Panc1 (cell line): ENCODE measurements around the gene CHCHD1. TPM values are rescaled to one million over a fixed set of nuclear protein-coding genes. Genes with fewer than 3 reads are reported as not detected.

Experiments
- ATAC-seq: fragments of 200-7000 bp; cut with Tn5 transposase; 2 replicates; pipeline ENCODE4 v1.9.1; 2020; ENCODE audit warnings: mild to moderate bottlenecking, moderate library complexity
- BruUV-seq: library from RNA; stranded (reverse); fragments of 400-500 nt; replicated peaks from 2 replicates; lab custom pipeline; 2021; lab: Mats Ljungman, UMichigan
- CTCF ChIA-PET: fragments of 300-600 bp; sonication (Branson Sonifier 250); formaldehyde crosslinking; loops from one replicate; lab custom pipeline; 2022; ENCODE audit warnings: antibody characterized with exemption; lab: Charles Lee
- POLR2A ChIA-PET: fragments of 300-600 bp; sonication (Branson Sonifier 250); formaldehyde crosslinking; loops from one replicate; lab custom pipeline; 2022; ENCODE audit warnings: antibody characterized with exemption; lab: Charles Lee
- DNase-seq: peaks from one replicate; pipeline ENCODE4 v3.0.0-alpha.2; 2010; ENCODE audit warnings: low read depth, low spot score
- H3K27ac ChIP-seq: 2 replicates; pipeline ENCODE4 v1.5.1; 2011; ENCODE audit warnings: mild to moderate bottlenecking, low read length, inconsistent platforms
- H3K27me3 ChIP-seq: fragments of 200-500 bp; sonication (Bioruptor generic); 2 replicates; pipeline ENCODE4 v1.6.0; 2014; ENCODE audit warnings: low read length, inconsistent platforms; ENCODE audit not compliant: control insufficient read depth, insufficient read depth
- H3K36me3 ChIP-seq: fragments of 200-500 bp; sonication (Bioruptor generic); 2 replicates; pipeline ENCODE4 v1.5.1; 2014; ENCODE audit warnings: inconsistent platforms, mild to moderate bottlenecking, low read length, moderate library complexity; ENCODE audit not compliant: control insufficient read depth, insufficient read depth
- H3K4me1 ChIP-seq: 2 replicates; pipeline ENCODE4 v1.5.1; 2011; ENCODE audit warnings: inconsistent platforms, mild to moderate bottlenecking, low read length, moderate library complexity; ENCODE audit not compliant: control insufficient read depth, insufficient read depth
- H3K4me3 ChIP-seq, 2 experiments: 2 replicates each; pipeline ENCODE4 v1.5.1; 2011 to 2012; ENCODE audit warnings: low read depth in 2 of 2, low read length in 2 of 2, mild to moderate bottlenecking in 2 of 2, inconsistent platforms in 1 of 2, moderate library complexity in 1 of 2
- H3K9me3 ChIP-seq: fragments of 200-500 bp; sonication (Bioruptor generic); 2 replicates; pipeline ENCODE4 v1.5.1; 2014; ENCODE audit warnings: low read depth, mild to moderate bottlenecking, inconsistent platforms, low read length, moderate library complexity; ENCODE audit not compliant: control insufficient read depth, insufficient read depth
- POLR2AphosphoS5 ChIP-seq: IDR thresholded peaks from 2 replicates; pipeline ENCODE4 v1.6.1; 2012; ENCODE audit warnings: mild to moderate bottlenecking, low read depth, low read length, moderate library complexity
- SIN3A ChIP-seq: IDR thresholded peaks from 2 replicates; pipeline ENCODE4 v1.6.1; 2012; ENCODE audit warnings: low read depth, mild to moderate bottlenecking, low read length, moderate library complexity, borderline replicate concordance; ENCODE audit not compliant: insufficient read depth
- TCF7L2 ChIP-seq: IDR thresholded peaks from 2 replicates; pipeline ENCODE4 v1.6.1; 2011; ENCODE audit warnings: mild to moderate bottlenecking, low read depth, low read length, inconsistent platforms
- in situ Hi-C: cut with HindIII; loops from 2 replicates; pipeline ENCODE4 v1.10.0; 2016; ENCODE audit warnings: low sequenced_read_pairs, low pct_unique_long_range_greater_than_20kb
- intact Hi-C: fragments of 100-400 bp; cut with micrococcal nuclease; formaldehyde crosslinking; loops from one replicate; pipeline ENCODE4 v1.10.0; 2022; ENCODE audit not compliant: unreplicated experiment
- total RNA-seq: library from RNA; stranded (reverse); gene quantifications from one replicate; pipeline ENCODE4 v1.2.1, GENCODE V29; 2021; ENCODE audit not compliant: unreplicated experiment
- TF ChIP-seq, protein P1 (sequence below): fragments of 450-650 bp; IDR thresholded peaks from 2 replicates; pipeline ENCODE4 v1.5.1; 2017; ENCODE audit warnings: mild to moderate bottlenecking
- TF ChIP-seq, protein P2 (sequence below), 2 experiments: IDR thresholded peaks; 2 replicates each; pipeline ENCODE4 v1.6.1; 2011 to 2012; ENCODE audit warnings: low read depth in 2 of 2, control low read depth in 1 of 2, low read length in 1 of 2, mild to moderate bottlenecking in 1 of 2, moderate library complexity in 1 of 2; ENCODE audit not compliant: insufficient read depth in 1 of 2

Gene CHCHD1
- total RNA-seq, 1 experiment from 2014 or later: 41.2 TPM

DNA sequence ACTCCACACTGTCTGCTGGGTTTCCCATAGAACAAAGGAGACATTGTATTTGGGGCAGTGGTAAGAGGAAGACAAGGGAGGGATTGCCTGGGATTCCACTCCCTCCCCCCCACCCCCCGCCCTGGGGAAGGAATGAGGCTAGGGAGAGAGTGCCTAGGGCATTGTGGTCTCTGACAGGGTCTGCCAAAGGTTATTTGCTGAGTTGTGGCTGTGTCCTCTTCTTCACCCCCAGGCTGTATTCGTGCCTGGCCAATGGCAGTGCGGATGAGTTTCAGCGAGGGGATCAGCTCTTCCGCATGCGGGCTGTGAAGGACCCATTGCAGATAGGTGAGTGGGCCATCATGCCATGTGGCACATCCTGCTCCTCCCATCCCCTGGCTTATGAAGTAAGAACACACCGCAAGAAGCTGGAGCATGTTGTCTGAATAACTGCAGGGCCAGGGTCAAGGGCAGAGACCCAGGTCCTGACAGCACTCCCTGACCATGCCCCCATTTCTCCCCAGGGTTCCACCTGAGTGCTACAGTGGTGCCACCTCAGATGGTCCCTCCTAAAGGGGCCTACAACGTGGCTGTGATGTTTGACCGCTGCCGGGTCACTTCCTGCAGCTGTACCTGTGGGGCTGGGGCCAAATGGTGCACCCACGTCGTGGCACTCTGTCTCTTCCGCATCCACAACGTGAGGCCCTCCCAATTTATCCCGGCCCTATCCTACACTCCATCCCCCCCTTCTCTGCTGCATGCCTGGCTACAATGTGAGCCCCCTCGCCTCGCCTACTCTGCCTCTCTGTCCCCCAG, 7.2 kb downstream of the CHCHD1 start:
- ATAC-seq: no peak
- no peaks in the 10 kb centered on the region for H3K27me3 ChIP-seq
- H3K9me3 ChIP-seq: no peaks in the 10 kb centered on the region
- ChIA-PET POLR2A (no interaction called here), CTCF (interaction anchor here (0.5 to 0.6 kb wide), 2 partner anchors 145 to 146 kb away, joined by 6 to 7 read pairs; no protein-coding TSS in a partner anchor)
- peaks cover 6% of the 10 kb centered on the region; the same call in 1 of the 2 replicates for H3K4me1 ChIP-seq
- in situ Hi-C loops (no loop called here), intact Hi-C loops (no loop called here)
- no peak overlapping the region for H3K4me3 ChIP-seq
- BruUV-seq: no TSS peak
- H3K36me3 ChIP-seq: peaks cover 13% of the 10 kb centered on the region; the same call in 1 of the 2 replicates
- DNase-seq: no peak
- H3K27ac ChIP-seq: no peak overlapping the region
- no peak for TF ChIP-seq POLR2AphosphoS5

DNA sequence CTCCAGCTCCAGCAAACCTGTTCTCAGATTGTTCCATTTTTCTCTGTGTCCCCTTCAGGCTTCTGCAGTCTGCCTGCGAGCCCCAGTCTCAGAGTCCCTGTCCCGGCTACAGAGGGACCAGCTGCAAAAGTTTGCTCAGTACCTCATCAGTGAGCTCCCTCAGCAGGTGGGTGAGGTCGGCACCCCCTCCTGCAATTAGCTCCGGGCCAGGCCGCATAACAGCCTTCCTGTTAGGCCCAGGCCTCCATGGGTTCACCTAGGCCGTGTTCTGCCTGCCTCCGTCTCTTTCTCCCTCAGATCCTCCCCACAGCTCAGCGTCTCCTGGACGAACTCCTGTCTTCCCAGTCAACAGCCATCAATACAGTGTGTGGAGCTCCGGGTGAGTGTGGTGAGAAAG, 7.8 kb downstream of the CHCHD1 start:
- no peak for DNase-seq
- POLR2A ChIA-PET: no interaction called here
- H3K27me3 ChIP-seq: no peaks in the 10 kb centered on the region
- intact Hi-C loops: no loop called here
- no peaks in the 10 kb centered on the region for H3K9me3 ChIP-seq
- in situ Hi-C loops: no loop called here
- no peak for ATAC-seq
- no peak overlapping the region for H3K27ac ChIP-seq
- CTCF ChIA-PET: interaction anchor here (0.6 kb wide), 1 partner anchor 56 kb away, joined by 9 read pairs; no protein-coding TSS in a partner anchor
- peaks cover 17% of the 10 kb centered on the region; the same call in 1 of the 2 replicates for H3K36me3 ChIP-seq
- no TSS peak for BruUV-seq
- TF ChIP-seq POLR2AphosphoS5: no peak
- TF ChIP-seq, protein P1, sequence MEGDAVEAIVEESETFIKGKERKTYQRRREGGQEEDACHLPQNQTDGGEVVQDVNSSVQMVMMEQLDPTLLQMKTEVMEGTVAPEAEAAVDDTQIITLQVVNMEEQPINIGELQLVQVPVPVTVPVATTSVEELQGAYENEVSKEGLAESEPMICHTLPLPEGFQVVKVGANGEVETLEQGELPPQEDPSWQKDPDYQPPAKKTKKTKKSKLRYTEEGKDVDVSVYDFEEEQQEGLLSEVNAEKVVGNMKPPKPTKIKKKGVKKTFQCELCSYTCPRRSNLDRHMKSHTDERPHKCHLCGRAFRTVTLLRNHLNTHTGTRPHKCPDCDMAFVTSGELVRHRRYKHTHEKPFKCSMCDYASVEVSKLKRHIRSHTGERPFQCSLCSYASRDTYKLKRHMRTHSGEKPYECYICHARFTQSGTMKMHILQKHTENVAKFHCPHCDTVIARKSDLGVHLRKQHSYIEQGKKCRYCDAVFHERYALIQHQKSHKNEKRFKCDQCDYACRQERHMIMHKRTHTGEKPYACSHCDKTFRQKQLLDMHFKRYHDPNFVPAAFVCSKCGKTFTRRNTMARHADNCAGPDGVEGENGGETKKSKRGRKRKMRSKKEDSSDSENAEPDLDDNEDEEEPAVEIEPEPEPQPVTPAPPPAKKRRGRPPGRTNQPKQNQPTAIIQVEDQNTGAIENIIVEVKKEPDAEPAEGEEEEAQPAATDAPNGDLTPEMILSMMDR: no peak
- no peak for TF ChIP-seq SIN3A
- no peak overlapping the region for H3K4me3 ChIP-seq
- H3K4me1 ChIP-seq: peaks cover 3% of the 10 kb centered on the region; the same call in 1 of the 2 replicates

DNA sequence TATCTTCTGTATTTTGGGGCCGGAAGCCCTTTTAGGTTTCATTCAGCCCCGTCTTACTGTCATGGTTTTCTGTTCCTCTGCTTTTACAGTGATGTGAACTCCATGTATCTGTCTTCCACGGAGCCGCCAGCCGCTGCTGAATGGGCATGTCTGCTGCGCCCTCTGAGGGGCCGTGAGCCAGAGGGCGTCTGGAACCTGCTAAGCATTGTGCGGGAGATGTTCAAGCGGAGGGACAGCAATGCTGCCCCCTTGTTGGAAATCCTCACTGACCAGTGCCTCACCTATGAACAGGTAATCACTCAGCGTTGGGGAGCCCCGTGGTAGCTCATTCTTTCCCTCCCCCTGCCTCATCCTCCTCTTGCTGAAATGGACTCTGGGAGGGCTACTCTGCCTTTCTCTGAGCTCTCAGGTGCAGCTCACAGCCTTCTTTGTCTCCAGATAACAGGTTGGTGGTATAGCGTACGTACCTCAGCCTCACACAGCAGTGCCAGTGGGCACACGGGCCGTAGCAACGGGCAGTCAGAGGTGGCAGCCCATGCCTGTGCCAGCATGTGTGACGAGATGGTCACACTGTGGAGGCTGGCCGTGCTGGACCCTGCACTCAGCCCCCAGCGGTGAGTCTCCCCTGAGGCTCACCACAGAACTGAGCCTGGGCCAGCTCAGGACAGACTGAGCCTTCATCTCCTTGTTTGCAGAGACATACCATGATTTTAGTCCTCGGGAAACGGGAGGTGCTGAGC, 9.2 kb downstream of the CHCHD1 start:
- no peaks in the 10 kb centered on the region for H3K9me3 ChIP-seq
- ChIA-PET CTCF (no interaction called here), POLR2A (no interaction called here)
- ATAC-seq (no peak), DNase-seq (no peak)
- H3K4me3 ChIP-seq: no peak overlapping the region
- H3K36me3 ChIP-seq: peaks cover 14% of the 10 kb centered on the region; the same call in 1 of the 2 replicates
- no peak overlapping the region for H3K27ac ChIP-seq
- TF ChIP-seq, protein P1: no peak
- TF ChIP-seq TCF7L2 (no peak), SIN3A (no peak), POLR2AphosphoS5 (no peak)
- TF ChIP-seq, protein P2, sequence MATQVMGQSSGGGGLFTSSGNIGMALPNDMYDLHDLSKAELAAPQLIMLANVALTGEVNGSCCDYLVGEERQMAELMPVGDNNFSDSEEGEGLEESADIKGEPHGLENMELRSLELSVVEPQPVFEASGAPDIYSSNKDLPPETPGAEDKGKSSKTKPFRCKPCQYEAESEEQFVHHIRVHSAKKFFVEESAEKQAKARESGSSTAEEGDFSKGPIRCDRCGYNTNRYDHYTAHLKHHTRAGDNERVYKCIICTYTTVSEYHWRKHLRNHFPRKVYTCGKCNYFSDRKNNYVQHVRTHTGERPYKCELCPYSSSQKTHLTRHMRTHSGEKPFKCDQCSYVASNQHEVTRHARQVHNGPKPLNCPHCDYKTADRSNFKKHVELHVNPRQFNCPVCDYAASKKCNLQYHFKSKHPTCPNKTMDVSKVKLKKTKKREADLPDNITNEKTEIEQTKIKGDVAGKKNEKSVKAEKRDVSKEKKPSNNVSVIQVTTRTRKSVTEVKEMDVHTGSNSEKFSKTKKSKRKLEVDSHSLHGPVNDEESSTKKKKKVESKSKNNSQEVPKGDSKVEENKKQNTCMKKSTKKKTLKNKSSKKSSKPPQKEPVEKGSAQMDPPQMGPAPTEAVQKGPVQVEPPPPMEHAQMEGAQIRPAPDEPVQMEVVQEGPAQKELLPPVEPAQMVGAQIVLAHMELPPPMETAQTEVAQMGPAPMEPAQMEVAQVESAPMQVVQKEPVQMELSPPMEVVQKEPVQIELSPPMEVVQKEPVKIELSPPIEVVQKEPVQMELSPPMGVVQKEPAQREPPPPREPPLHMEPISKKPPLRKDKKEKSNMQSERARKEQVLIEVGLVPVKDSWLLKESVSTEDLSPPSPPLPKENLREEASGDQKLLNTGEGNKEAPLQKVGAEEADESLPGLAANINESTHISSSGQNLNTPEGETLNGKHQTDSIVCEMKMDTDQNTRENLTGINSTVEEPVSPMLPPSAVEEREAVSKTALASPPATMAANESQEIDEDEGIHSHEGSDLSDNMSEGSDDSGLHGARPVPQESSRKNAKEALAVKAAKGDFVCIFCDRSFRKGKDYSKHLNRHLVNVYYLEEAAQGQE (IDR thresholded peaks at IDR 0.05; ENCODE audit: insufficient read depth in 1 of 2, low read depth in 2 of 2, low read length in 1 of 2): no peak
- intact Hi-C loops: no loop called here
- in situ Hi-C loops: no loop called here
- BruUV-seq: no TSS peak
- H3K27me3 ChIP-seq: no peaks in the 10 kb centered on the region
- peaks cover 3% of the 10 kb centered on the region; the same call in 1 of the 2 replicates for H3K4me1 ChIP-seq
